ENCODE data around the gene TEX22.

- TF ChIP-seq CTCF (IDR thresholded peaks at IDR 0.05; ENCODE audit: low read depth, low read length, missing input control) (no peak), REST (IDR thresholded peaks at IDR 0.05) (no peak), YY1 (IDR thresholded peaks at IDR 0.05) (no peak), RAD21 (IDR thresholded peaks at IDR 0.05) (no peak), GABPA (IDR thresholded peaks at IDR 0.05 in 1 of 2, conservative IDR thresholded peaks at IDR 0.05 in 1 of 2) (no peak), TAF1 (conservative IDR thresholded peaks at IDR 0.05) (no peak), HNF4G (IDR thresholded peaks at IDR 0.05) (no peak), EGR1 (IDR thresholded peaks at IDR 0.05; ENCODE audit: low read depth in 2 of 2) (no peak), ATF3 (IDR thresholded peaks at IDR 0.05) (no peak), SP1 (IDR thresholded peaks at IDR 0.05) (no peak), JUND (IDR thresholded peaks at IDR 0.05) (no peak), HNF4A (conservative IDR thresholded peaks at IDR 0.05) (no peak), MAX (IDR thresholded peaks at IDR 0.05) (no peak)
Measured at GRCh38 chr14:105358140-105358846, 40.0 kb upstream of the TEX22 start.

All from liver (tissue), 3 donors.